Measurements from ENCODE around the gene RIGI.

Gene RIGI

DNA sequence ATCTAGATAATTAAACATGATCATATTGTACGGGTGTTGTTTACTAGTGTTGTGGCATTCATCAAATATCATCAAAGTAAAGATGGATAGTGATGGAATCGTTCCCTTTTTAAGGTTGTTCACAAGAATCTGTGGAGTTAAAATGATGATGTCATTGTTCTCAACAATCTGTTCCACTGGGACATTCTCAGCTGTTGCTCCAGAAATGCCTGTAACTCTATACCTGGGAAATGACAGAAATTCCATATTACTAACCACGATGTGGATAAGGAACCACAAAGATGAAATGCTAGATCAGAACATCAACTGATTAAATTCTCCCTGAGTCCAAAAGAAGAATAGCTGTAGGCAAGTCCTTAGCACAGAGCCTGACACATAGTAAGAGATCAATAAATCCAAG is 38.0 kb downstream of the RIGI start:
- H3K4me1 ChIP-seq (ENCODE audit: control insufficient read depth in 1 of 2, insufficient read depth in 2 of 2, low read length in 2 of 2), result no peaks in the 10 kb centered on the region
- H3K27ac ChIP-seq (ENCODE audit: low read length), result no peak overlapping the region
- H3K27me3 ChIP-seq (ENCODE audit: low read depth, low read length), result no peaks in the 10 kb centered on the region
- H3K9me3 ChIP-seq (ENCODE audit: control insufficient read depth in 1 of 2, low read length in 2 of 2), result no peaks in the 10 kb centered on the region
- H3K4me3 ChIP-seq (ENCODE audit: low read depth in 1 of 2, low read length in 2 of 2), result no peak overlapping the region
- H3K36me3 ChIP-seq (ENCODE audit: control insufficient read depth in 1 of 2, insufficient read depth in 2 of 2, low read length in 2 of 2), result peaks cover 45 to 52% of the 10 kb centered on the region in 2 donors

- Histone ChIP-seq H3K36me3 (ENCODE audit: control insufficient read depth in 1 of 2, insufficient read depth in 2 of 2, low read length in 2 of 2) (peaks cover 45 to 53% of the 10 kb centered on the region in 2 donors), H3K27ac (ENCODE audit: low read length) (no peak overlapping the region), H3K4me1 (ENCODE audit: control insufficient read depth in 1 of 2, insufficient read depth in 2 of 2, low read length in 2 of 2) (no peaks in the 10 kb centered on the region), H3K4me3 (ENCODE audit: low read depth in 1 of 2, low read length in 2 of 2) (no peak overlapping the region), H3K27me3 (ENCODE audit: low read depth, low read length) (no peaks in the 10 kb centered on the region), H3K9me3 (ENCODE audit: control insufficient read depth in 1 of 2, low read length in 2 of 2) (no peaks in the 10 kb centered on the region)
These were observed 39.0 kb downstream of the RIGI start for GRCh38 chr9:32486839-32487562.

DNA sequence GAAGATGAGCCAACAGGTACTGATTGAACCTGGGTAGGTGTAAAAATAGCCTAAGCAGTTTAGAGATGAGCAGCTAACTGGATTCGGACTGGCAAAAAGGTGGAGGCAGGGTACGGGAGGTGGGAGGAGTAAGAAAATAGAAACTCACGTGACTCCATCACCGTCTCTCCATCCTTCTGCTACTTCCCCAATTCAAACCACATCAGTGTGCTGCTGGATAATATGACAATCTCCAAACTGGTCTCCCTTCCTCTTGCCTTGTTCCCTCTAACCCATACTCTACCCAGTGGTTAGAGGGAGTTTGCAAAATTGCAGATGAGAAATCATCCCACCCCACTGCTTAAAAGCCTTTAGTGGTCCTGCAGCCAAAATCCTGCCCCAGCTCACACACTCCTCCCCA is 42.7 kb downstream of the RIGI start:
- peaks cover 39 to 71% of the 10 kb centered on the region in 2 donors for H3K36me3 ChIP-seq (ENCODE audit: control insufficient read depth in 1 of 2, insufficient read depth in 2 of 2, low read length in 2 of 2)
- H3K27ac ChIP-seq (ENCODE audit: low read length), result no peak overlapping the region
- H3K4me1 ChIP-seq (ENCODE audit: control insufficient read depth in 1 of 2, insufficient read depth in 2 of 2, low read length in 2 of 2), result no peaks in the 10 kb centered on the region
- H3K4me3 ChIP-seq (ENCODE audit: low read depth in 1 of 2, low read length in 2 of 2), result no peak overlapping the region
- H3K9me3 ChIP-seq (ENCODE audit: control insufficient read depth in 1 of 2, low read length in 2 of 2), result no peaks in the 10 kb centered on the region
- no peaks in the 10 kb centered on the region for H3K27me3 ChIP-seq (ENCODE audit: low read depth, low read length)

Measured in muscle layer of duodenum (tissue), 2 donors.